Lung microvascular endothelial cell (primary cell): ENCODE data around the gene MAPK8IP2. TPM values are rescaled to one million over a fixed set of nuclear protein-coding genes. Genes with fewer than 3 reads are reported as not detected.
"Not testable (repeated sequence)": the region's sequence is repeated elsewhere in the genome, so short reads cannot be mapped to it uniquely, and the experiment has no call there.

Experiments
- DNase-seq, 2 donors: peaks; one replicate each; pipeline versions ENCODE4 v3.0.0 to v3.0.0-alpha.2; 2010; ENCODE audit warnings: low read depth in 2 of 2
- total RNA-seq: library from RNA; depleted of rRNA; stranded (reverse); fragments of >200 nt; gene quantifications from 2 replicates; pipeline ENCODE4 v1.2.1, GENCODE V29; 2014

MAPK8IP2 gene
- total RNA-seq, 1 donor from 2014 or later, result 0.20 TPM

DNA sequence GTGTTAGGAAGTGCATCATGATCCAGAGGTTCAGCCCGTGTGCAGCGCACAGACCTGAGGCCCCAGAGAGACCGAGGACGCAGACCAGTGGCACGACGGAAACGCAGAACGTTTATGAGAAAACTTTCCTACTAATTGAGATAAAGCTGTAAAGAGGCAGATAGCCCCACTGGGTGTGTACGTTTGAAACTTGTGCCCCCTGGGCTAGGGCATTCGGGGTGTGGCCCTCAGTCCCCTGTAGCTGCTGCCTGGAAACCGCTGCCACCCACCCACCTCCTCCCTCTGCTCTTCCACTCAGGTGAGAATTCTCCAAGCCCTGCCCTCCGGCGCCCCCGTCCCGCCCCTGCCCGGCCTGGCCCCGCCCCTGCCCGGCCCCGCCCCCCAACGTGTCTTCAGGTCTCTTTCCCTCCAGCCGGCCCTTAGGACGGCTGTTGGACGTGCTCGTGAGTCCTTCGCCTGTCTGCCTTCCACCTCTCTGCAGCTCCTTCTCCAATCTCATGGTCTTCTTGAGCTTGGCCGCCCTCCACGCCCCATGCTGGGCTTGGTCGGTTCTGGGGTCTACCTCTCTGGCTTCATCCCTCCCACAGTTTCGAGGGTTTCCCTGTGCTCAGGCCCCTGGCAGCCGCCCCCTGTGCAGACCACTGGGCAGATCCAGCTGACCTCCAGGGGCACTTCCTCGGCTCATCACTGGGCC is 12.1 kb downstream of the MAPK8IP2 start:
- no peak for DNase-seq

DNA sequence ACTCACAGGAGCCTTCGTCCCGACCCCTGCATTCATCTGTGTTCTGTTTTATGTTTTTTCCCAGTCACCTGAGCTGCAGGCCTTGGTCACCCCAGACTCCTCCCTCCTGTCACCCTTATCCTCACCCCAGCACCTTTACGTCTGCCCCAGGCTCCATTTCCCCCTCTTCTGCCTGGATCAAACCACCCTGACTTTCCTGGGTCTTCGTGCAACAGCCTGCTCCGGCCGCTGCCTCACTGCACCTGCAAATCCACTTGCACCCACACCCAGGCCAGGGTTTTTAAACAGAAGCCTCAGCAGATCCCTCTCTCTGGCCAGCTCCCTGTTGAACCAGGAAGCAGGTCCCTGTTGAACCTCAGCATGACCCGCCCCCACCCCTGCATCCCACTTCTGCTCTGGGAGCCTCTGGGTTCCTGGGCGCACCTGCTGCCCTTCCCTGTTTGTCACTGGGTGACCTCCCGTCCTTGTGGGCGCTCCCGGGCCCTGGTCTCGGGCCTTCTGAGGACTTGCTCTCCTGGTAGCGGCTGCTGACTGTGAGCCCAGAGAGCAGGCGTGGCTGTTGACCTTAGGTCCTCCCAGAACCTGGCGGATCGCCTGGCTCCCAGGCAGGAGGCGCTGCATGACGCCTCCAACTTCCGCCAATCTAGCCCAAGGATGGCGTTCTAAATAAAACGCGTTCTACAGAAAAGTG is 12.8 kb downstream of the MAPK8IP2 start:
- DNase-seq, result no peak

DNA sequence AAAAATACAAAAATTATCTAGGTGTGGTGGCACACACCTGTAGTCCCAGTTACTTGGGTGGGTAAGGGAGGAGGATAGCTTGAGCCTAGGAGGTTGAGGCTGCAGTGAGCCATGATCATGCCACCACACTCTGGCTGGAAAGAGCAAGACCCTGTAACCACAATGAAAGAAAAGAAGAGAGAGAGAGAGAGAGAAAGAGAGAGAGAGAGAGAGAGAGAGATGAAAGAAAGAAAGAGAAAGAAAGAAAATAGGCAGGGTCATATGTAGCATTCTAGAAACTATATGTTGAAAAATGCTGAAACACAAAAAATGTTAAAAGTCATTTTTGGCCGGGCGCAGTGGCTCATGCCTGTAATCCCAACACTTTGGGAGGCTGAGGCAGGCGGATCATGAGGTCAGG is 13.7 kb downstream of the MAPK8IP2 start:
- DNase-seq, result not testable (repeated sequence)

DNA sequence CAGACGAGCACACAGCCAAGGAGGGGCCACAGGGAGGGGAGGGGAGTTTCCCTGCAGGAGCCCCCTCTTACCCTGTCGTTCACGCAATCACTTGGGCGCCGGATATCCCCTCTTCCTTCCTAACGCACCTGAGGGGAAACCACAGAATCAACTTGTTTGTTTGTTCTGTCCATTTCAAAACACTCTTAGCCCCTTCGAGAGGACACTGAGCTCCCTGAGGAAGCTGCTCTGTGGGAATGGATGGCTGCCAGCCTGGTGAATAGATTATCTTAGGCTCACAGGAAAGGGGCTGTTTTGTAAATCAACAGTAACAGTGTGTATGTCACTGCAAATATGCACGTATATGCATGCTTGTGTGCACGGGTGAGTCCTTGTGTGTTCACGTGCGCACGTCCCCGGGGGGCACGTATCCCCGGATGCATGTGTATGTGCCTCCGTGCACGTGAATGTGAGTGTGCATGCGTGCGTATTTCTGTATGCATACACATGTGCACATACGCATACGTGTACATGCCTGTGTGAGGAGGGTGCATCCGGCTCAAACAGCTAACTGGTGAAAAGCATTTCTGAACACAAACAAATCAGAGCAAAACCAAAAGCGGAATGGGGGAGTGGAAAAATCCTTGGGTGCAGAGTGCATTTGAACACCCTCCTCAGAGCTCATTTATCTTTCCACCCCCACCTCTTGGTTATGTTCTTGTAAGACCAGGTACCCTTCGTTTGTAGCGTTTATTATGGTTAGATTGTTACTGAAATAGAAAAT is 20.2 kb downstream of the MAPK8IP2 start:
- DNase-seq, result peak; percentile 74 to 87

DNA sequence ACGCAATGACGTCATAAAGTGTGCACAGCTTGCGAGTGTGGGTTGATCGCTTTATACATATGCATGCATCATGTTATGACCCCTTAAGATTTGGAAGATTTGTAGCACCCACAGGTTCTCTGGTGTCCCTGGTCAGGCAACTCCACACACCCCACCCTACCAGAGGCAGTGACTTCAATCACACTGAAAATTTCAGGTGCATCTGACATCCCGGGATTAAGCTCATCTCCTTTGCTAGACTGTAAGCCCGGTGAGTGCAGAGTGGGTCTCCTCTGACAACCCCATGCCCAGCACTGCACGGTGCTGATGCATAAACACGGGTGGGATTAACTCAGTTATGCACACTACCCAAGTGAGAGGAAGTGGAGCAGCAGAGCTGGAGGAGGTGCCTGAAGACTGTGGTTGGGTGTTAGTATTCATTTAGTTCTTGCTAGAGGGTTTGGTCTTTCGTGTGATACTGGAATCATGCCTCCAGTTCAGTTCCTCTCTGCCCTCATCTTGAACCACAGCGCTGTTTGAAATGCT is 20.8 kb downstream of the MAPK8IP2 start:
- peak in 1 of 2 donors; percentile 24 for DNase-seq

DNA sequence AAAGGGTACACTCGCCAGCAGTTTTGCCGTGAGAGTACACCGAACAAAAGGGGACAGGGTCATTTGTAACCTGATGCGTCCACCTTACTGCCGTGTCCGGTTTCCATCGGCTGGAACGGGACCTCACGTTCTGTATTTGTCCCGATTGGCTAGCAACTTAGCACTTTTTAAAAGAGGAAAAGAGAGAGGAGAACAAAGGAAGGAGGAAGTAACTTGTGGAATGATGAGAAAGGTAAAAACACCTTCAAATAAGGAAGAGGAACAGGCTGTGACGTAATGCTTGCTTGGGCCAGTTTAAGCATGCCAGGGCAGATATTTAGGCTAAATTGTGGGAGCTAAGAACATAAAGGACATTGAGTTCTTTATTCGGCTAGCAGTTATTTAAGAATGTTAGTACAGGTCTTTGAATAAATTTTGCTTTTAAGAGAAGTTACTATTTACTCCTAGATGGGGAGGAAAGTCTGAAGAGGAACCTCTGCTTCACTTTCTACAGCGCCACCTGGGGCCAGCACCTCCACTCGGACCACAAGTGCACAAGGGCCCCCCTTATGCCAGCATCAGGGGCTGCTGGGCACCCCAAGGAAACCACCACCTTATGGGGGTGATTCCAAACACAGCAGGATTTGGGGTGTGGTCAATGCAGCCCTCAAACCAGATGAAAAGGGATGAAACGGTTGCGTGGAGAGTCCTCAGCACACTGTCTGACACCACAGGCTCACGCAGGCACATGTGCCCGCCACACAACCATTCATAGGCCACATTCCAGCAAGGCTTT is 21.5 kb downstream of the MAPK8IP2 start:
- peak in 1 of 2 donors; percentile 59 for DNase-seq

DNA sequence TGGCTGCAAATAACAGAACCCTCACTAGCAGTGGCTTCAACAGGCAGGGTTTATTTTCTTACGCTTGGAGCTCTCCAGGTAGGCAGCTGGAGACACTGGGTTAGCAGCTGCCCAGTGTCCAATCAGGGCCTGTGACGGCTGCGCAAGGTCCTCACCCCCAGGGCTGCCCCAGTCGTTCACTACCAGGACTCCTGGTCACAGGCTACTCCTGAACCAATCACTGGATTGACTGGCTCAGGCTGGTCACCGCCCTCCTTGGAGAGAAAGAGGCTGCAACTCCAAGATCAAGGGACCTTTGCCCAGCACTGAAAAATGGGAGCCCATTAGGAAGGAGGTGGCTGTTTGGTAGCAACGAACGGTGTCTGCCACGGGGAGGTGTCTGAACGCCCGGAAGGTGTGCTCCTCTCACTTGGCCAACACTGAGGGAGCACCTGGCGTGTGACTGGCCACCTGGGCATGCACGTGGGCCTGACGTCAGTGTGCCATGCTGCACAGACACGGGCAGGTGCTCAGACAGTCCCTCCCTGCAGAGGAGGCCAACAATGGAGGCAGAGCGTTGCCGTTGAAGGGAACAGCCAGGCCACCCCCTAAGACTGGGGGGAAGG is 22.2 kb downstream of the MAPK8IP2 start:
- DNase-seq, result no peak

DNA sequence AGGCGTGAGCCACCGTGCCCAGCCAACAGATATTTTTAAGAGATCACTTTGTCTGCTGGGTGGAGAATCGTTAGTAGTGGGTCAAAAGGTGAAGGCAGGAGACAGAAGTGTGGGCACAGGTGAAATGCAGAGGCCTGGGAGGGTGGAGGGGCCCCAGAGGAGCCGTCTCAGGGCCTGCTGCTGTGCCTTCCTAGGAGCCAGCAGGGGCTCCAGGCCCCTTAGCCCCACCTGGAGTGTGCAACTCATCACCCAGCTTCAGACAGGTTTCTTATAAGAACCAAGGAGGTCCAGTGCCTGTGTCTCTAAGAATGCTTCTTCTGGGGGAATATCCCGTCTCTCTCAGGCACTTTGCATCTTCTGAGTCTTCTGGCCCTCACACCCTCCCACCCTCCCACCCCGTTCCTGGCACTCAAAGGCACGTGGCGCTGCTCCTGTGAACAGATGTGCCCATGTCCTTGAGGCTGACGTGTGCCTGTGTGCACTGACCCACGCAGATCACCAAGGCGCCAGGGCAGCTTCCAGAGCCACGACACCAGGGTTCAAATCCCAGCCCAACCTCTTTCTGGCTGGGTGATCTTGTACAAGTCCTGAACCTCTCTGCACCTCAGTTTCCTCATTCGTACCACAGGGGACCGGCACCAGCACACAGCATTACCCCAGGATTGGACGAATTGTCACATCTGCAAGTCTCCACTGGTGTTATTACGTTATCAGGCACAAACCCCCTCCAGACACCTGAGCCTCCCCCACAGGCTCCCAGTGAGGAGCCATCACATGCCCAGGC is 23.9 kb downstream of the MAPK8IP2 start:
- DNase-seq, result no peak

DNA sequence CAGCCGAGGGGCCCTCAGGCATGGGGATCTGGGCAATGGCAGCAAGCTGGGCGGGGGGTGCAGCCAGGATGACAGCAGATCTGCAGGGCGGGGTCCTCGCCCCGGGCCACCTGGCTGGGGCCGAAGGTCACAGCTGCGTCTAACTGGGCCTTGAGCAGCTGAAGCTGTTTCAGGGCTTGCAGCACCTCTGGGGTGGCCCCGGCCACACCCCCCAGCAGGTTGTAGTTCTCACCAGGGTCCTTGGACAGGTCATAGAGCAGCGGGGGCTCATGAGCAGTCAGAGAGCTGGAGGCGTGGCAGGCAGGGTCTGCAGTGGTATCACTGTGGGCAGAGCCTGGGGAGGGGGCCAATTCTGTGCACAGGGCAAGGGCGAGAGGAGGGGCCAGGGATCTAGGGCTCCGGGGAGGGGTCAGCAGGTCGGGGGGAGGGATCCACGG is 24.6 kb downstream of the MAPK8IP2 start:
- DNase-seq, result no peak

DNA sequence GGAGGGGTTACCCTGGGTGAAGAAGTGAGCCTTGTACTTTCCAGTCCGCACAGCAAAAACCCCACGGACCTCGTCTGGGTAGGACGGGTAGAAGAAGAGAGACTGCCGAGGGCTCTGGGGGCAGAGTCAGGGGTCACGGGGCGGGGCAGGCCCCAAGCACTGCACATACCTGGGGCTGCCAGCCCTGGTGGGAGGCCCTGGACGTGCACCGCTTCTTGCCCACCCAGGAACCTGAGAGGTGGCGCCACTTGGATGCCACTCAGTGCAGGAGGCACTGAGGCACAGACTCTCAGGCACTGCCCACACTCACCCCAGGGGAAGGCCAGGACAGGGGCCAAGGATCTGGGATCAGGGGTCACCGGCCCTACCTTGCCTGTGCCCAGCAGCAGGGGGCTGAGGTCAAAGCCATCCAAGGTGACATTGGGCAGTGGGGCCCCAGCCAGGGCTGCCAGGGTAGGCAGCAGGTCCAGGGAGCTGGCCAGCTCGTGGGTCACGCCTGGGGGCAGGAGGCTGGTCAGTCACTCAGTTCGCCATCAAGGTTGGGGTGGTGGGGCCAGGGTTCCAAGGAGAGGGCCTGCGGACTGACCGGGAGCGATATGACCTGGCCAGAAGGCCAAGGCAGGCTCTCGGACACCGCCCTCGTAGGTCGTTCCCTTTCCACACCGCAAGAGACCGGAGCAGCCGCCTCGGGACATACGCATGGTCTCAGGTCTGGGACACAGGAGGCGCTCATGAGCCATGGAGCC is 25.1 kb downstream of the MAPK8IP2 start:
- DNase-seq, result peak; percentile 35 to 60

DNA sequence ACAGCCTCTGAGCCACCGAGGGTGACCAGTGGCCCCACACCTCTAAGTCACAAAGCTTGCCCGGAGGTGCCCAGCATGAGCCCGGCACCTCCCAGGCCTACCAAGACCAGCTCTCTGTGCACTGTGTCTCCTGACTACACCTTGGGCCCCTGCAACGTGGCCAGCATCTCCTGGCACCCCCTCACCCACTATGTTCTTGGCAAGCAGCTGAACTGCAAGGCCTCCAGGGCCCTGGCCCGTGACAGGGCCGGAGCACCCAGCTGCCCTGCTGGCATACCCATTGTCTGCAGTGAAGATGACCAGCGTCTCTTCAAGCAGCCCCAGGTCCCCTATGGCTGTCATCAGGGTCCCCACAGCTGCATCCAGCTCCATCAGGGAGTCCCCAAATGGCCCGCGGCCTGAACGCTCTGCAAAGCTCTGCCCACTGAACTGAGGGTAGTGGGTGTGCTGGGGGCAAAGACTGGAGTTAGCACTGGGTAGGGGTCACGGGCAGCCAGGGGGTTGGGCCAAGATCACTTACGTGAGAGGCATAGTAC is 25.8 kb downstream of the MAPK8IP2 start:
- DNase-seq, result no peak

DNA sequence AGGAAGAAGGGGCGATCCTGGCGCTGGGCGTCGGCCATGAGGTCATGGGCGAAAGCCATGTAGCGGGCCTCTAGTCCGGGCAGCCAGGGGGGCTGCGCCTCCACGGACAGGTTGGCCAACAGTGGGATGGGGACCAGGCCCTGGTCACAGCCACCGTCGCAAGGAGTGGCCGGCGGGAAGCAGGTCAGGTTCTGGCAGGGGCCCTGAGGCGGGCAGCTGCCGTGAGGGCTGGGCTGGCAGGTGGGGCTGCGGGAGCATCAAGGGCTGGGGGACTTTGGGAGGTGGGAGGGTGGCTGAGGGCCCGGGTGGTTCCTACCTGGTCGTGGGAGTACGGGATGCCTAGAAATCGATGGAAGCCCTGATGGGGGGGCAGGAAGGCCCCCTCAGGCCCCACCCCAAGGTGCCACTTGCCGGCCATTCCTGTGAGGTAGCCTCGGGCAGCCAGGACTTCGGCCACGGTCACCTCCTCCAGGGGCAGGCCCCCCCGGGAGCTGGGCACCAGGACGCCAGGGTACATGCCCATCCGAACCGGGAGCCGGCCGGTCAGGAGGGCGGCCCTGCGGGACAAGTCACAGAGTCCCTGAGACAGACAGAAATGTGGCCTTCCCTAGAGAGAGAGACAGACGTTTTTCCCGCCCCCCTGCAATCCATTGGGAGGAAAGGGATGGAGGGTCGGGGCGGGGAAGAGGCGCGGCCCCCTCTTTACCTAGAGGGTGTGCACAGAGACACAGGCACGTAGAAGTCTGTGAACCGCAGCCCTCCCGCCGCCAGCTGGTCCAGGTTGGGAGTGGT is 26.5 kb downstream of the MAPK8IP2 start:
- peak in 1 of 2 donors; percentile 36 for DNase-seq

DNA sequence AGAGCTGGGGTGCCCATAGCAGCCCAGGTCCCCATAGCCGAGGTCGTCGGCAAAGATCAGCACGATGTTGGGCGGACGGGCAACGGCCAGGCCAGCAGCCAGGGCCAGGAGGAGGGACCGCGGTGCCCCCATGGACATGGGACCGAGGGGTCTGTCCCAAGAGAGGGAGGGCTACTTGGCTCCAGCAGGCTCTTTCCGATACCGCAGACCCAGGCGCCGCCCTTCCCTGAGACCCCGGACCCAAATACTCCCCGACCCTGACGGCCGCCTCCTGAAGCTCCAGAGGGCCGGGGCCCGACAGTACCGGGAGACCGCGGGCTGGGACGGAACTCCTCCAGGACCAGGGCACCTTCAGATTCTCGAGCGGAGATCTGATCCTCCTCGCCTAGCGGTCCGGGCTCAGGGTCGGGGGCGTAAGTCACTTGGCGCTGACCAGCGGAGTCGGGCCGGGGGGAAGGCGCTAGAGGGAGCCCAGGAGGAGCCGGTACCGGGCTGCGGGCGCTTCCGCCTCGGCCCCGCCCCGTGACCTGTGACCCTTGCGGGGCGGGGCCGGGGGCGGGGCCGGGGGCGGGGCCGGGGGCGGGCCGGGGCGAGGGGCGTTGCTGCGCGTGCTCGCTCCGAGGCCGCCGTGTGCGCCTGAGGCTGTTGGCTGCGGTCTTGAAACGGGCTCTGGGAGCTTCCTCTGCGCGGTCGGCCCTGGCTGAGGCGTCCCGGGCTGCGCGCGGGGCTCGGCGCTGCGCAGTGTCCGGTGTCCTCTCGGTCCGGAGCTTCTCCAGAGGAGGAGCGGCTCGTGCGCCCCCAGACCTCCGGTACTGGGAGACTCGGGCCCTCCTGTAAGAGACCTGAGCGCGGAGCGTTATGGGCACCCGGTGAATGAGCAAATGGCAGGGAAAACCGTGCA is 27.3 kb downstream of the MAPK8IP2 start, which contains the start of gene ARSA:
ARSA (minus strand) TSS at position 511 of the 901 bp plus-strand sequence; CDS start at position 138, 373 bp downstream.
- peak; percentile 87 to 89 for DNase-seq

DNA sequence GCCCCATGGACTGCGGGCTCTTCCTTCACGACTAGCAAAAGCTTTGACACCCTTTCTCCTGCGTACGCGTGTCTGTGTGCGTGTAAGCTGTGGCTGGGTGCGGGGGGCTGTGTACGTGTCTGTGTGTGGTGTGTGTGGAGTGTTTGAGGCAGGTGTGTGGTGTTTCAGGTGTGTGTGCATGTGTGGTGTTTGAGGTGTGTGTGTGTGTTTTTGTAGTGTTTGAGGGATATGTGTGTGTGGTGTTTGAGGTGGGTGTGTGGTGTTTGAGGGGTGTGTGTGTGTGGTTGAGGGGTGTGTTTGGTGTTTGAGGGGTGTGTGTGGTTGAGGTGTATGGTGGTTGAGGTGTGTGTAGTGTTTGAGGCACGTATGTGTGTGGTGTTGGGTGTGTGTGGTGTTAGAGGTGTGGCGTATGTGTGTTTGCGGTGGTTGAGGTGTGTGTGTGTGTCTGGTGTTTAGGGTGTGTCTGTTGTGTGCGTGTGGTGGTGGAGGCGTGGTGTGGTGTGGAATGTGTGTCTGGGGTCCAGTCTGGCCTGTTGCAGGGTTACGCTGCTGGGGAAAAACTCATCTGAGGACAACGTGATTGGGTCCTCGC is 28.0 kb downstream of the MAPK8IP2 start:
- peak in 1 of 2 donors; percentile 27 for DNase-seq

DNA sequence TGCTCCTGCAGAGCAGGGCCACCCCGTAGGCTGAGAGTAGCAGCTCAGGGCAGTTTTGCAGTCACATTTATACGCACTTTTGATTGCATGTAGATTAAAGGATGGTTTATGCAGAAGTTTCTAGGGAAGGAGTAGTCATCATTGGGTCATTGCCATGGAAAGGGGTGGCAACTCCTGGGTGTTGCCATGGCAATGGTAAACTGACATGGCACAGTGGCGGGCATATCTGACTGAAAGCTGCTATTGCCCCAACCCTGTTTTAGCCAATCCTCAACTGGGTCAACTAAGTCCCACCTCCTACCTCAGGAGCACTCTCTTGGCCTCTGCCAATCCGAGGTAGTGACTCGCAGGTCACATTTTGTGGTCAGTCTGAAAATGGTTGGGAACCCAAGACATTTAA is 29.8 kb downstream of the MAPK8IP2 start:
- no peak for DNase-seq

DNA sequence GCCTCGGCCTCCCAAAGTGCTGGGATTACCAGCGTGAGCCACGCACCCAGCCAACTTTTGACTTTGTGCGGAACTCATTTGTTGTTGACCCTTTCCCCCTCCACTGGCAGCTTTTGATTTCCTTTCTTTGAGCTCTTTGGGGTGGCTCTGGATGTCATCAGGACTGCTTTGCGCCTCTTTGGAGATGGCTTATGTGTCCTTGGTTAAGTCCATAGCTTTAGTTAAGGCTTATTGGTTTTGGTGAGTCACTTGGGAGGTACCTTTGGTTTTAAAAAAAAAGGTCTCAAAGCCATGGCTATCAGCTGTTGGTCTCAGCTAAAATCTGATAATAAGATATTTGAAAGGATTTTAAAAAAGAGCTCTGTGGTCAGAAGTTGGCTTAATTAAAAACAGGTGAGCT is 32.5 kb downstream of the MAPK8IP2 start:
- DNase-seq, result no peak

DNA sequence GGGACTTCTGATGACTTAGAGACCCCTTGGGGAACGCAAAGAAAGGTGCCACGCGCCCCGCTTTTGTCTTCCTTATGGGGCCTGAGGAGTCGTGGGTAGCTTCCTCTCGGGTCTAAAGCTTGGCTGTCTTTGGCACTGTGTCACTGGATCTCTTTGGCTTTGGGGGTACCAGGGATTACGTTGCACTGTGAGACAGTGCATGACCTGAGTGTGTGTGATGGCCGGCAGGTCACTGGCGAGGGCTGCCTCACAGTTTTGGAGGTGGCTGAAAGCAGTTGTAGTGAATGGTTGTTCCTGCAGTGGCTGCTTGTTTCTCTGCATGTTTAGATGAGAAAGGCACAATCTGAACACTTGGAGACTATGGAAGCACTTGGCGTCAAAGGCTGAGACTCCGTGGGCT is 33.2 kb downstream of the MAPK8IP2 start:
- no peak for DNase-seq
